ENCODE results near the gene MMP24OS. TPM values are rescaled to one million over a fixed set of nuclear protein-coding genes. Genes with fewer than 3 reads are reported as not detected.
"Not testable (repeated sequence)": the region's sequence is repeated elsewhere in the genome, so short reads cannot be mapped to it uniquely, and the experiment has no call there.

The MMP24OS gene
- total and polyA plus RNA-seq, 5 donors from 2014 or later, result 8.7 to 50.6 (median 9.6) TPM

DNA sequence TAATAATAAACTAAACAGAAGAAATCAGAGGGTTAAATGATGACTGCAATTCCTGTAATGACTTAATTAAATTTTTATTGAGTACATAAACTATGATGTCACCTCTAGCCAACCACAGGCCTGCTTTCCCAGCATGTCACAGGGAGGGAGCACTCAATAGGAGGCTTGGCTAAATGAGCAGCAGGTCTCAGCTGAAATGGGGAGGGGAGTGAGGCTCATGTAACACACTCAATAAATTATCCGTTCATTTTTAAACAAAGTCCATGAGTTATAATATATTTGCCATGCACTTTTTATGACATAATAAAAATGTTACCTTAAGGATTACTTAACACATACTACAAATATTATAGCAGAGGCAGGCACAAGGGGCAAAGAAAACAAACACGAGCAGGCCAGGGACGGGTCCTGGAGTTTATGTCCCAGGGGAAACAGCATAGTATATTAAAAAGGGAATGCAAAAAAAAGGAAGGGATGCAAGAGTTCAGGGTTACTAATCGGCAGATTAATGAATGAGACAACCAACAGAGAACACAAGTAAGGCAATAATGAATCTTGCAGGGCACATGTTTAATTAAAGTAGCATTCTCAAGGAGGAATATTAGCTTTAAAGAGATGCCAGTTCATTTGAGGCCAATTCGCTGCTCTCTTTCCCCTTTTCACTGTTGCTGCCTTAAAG lies 41.4 kb upstream of the MMP24OS start:
- Mint-ChIP-seq H3K9me3 (no peaks in the 10 kb centered on the region), H3K27ac (no peak overlapping the region), H3K4me3 (no peak overlapping the region), H3K4me1 (peaks cover 0 to 11% (median 8%) of the 10 kb centered on the region in 4 donors), H3K36me3 (peaks cover 2% of the 10 kb centered on the region), H3K27me3 (no peaks in the 10 kb centered on the region)
- no peaks in the 10 kb centered on the region for H3K27me3 ChIP-seq (ENCODE audit: control insufficient read depth, insufficient read depth, low read length)
- peaks cover 6% of the 10 kb centered on the region for H3K36me3 ChIP-seq (ENCODE audit: control insufficient read depth, insufficient read depth, low read length)
- no peaks in the 10 kb centered on the region for H3K9me3 ChIP-seq (ENCODE audit: control insufficient read depth in 2 of 2, low read length in 2 of 2)
- no peak overlapping the region for H3K4me3 ChIP-seq (ENCODE audit: low read depth, low read length)
- no peak for DNase-seq
- no peak for ATAC-seq (ENCODE audit: low read depth in 2 of 2)
- H3K27ac ChIP-seq (ENCODE audit: insufficient read depth, low read length, poor library complexity, severe bottlenecking), result no peak overlapping the region
- H3K4me1 ChIP-seq (ENCODE audit: control insufficient read depth, insufficient read depth, low read length, poor library complexity, severe bottlenecking), result no peaks in the 10 kb centered on the region

GRCh38 chr20:35318502-35319157 lies 40.7 kb upstream of the MMP24OS start:
- H3K4me3 Mint-ChIP-seq, result no peak overlapping the region
- Histone ChIP-seq H3K9me3 (ENCODE audit: control insufficient read depth in 2 of 2, low read length in 2 of 2) (no peaks in the 10 kb centered on the region), H3K36me3 (ENCODE audit: control insufficient read depth, insufficient read depth, low read length) (peaks cover 6% of the 10 kb centered on the region), H3K27me3 (ENCODE audit: control insufficient read depth, insufficient read depth, low read length) (no peaks in the 10 kb centered on the region), H3K4me3 (ENCODE audit: low read depth, low read length) (no peak overlapping the region), H3K4me1 (ENCODE audit: control insufficient read depth, insufficient read depth, low read length, poor library complexity, severe bottlenecking) (no peaks in the 10 kb centered on the region), H3K27ac (ENCODE audit: insufficient read depth, low read length, poor library complexity, severe bottlenecking) (no peak overlapping the region)
- peak in 1 of 3 donors; percentile 21 for DNase-seq
- H3K27ac Mint-ChIP-seq, result peak overlapping the region in 1 of 3 donors; percentile 22
- peaks cover 0 to 11% (median 8%) of the 10 kb centered on the region in 4 donors for H3K4me1 Mint-ChIP-seq
- ATAC-seq (ENCODE audit: low read depth in 2 of 2), result peak in 1 of 2 donors; percentile 58
- H3K27me3 Mint-ChIP-seq, result no peaks in the 10 kb centered on the region
- peaks cover 5% of the 10 kb centered on the region for H3K36me3 Mint-ChIP-seq
- H3K9me3 Mint-ChIP-seq, result no peaks in the 10 kb centered on the region

DNA sequence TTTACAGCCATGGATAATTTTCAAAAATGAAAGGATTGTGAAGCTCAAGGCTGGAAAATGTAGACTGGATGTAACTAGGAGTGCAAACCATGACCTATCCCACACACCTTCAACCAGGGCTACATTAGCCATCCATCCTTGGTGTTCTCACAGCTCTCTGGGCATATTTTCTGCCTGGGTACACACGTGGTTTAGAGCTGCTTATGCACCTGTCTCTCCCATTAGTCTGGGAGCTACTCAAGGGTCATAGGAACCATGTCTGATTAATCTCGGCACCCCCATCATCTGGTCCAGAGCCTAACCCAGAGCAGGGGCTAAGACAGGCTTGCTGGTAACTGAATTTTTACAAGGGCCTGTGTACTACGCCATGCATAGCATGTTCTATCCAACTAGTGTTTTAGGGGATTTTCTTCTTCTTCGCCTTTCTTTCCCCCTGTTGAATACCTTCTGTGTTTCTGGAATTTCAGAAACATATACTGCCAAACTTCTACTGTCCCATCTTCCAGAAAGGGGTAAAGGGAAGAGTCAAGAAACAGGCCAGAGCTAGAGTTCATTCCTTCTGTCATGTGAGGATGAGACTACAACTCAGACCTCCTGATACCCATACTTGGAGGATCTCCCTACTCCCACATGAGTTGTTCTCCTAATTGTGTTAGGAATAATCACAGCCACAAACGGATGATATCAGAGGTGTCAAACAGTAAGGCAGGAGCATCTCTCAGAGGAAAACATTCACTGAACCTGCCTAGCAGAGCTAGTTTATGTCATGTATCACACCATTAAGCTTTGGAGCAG lies 39.7 kb upstream of the MMP24OS start:
- H3K27ac Mint-ChIP-seq, result no peak overlapping the region
- peaks cover 3 to 13% (median 10%) of the 10 kb centered on the region in 4 donors for H3K4me1 Mint-ChIP-seq
- no peak overlapping the region for H3K4me3 Mint-ChIP-seq
- Histone ChIP-seq H3K36me3 (ENCODE audit: control insufficient read depth, insufficient read depth, low read length) (peaks cover 6% of the 10 kb centered on the region), H3K9me3 (ENCODE audit: control insufficient read depth in 2 of 2, low read length in 2 of 2) (no peaks in the 10 kb centered on the region), H3K4me1 (ENCODE audit: control insufficient read depth, insufficient read depth, low read length, poor library complexity, severe bottlenecking) (no peaks in the 10 kb centered on the region), H3K27me3 (ENCODE audit: control insufficient read depth, insufficient read depth, low read length) (no peaks in the 10 kb centered on the region), H3K4me3 (ENCODE audit: low read depth, low read length) (no peak overlapping the region), H3K27ac (ENCODE audit: insufficient read depth, low read length, poor library complexity, severe bottlenecking) (no peak overlapping the region)
- H3K36me3 Mint-ChIP-seq, result peaks cover 5% of the 10 kb centered on the region
- no peaks in the 10 kb centered on the region for H3K27me3 Mint-ChIP-seq
- no peak for DNase-seq
- no peak for ATAC-seq (ENCODE audit: low read depth in 2 of 2)
- H3K9me3 Mint-ChIP-seq, result no peaks in the 10 kb centered on the region

DNA sequence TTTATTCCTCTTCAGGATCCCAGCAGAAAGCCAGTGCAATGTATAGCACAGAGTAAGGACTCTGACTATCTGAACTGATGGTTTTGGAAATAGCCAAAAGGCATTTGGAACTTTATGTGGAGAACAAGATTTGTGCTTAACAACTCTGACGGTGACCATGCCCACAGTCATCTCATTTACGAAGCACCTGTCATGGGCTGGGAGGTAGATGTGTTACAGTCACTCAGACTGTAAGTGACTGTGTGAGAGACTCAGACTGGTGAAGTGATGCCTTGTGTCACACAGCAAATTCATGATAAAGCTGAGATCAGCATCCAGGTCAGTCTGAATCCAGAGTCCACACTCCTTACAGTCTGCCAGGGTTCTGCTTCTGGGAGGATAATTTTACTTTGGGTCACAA lies 38.2 kb upstream of the MMP24OS start:
- ATAC-seq (ENCODE audit: low read depth in 2 of 2), result no peak
- Histone ChIP-seq H3K4me1 (ENCODE audit: control insufficient read depth, insufficient read depth, low read length, poor library complexity, severe bottlenecking) (no peaks in the 10 kb centered on the region), H3K27ac (ENCODE audit: insufficient read depth, low read length, poor library complexity, severe bottlenecking) (no peak overlapping the region), H3K9me3 (ENCODE audit: control insufficient read depth in 2 of 2, low read length in 2 of 2) (no peaks in the 10 kb centered on the region), H3K4me3 (ENCODE audit: low read depth, low read length) (no peak overlapping the region), H3K36me3 (ENCODE audit: control insufficient read depth, insufficient read depth, low read length) (peaks cover 6% of the 10 kb centered on the region), H3K27me3 (ENCODE audit: control insufficient read depth, insufficient read depth, low read length) (no peaks in the 10 kb centered on the region)
- no peak overlapping the region for H3K4me3 Mint-ChIP-seq
- peak overlapping the region in 2 of 3 donors; percentile 57 to 63 for H3K27ac Mint-ChIP-seq
- DNase-seq, result no peak
- H3K27me3 Mint-ChIP-seq, result no peaks in the 10 kb centered on the region
- H3K4me1 Mint-ChIP-seq, result peaks cover 5 to 20% (median 17%) of the 10 kb centered on the region in 4 donors
- no peaks in the 10 kb centered on the region for H3K9me3 Mint-ChIP-seq
- peaks cover 5% of the 10 kb centered on the region for H3K36me3 Mint-ChIP-seq

- not testable (repeated sequence) for H3K36me3 ChIP-seq (ENCODE audit: control insufficient read depth, insufficient read depth, low read length); H3K27me3 ChIP-seq (ENCODE audit: control insufficient read depth, insufficient read depth, low read length); H3K27ac ChIP-seq (ENCODE audit: insufficient read depth, low read length, poor library complexity, severe bottlenecking); ATAC-seq (ENCODE audit: low read depth in 2 of 2); H3K36me3 Mint-ChIP-seq; H3K4me3 Mint-ChIP-seq; H3K4me3 ChIP-seq (ENCODE audit: low read depth, low read length); H3K9me3 Mint-ChIP-seq; H3K4me1 ChIP-seq (ENCODE audit: control insufficient read depth, insufficient read depth, low read length, poor library complexity, severe bottlenecking); H3K27me3 Mint-ChIP-seq; H3K9me3 ChIP-seq (ENCODE audit: control insufficient read depth in 2 of 2, low read length in 2 of 2); DNase-seq
- peak overlapping the region in 2 of 3 donors; percentile 57 to 63 for H3K27ac Mint-ChIP-seq
- H3K4me1 Mint-ChIP-seq, result peaks cover 5 to 20% (median 18%) of the 10 kb centered on the region in 4 donors
These were observed 37.7 kb upstream of the MMP24OS start for GRCh38 chr20:35315632-35316020.

DNA sequence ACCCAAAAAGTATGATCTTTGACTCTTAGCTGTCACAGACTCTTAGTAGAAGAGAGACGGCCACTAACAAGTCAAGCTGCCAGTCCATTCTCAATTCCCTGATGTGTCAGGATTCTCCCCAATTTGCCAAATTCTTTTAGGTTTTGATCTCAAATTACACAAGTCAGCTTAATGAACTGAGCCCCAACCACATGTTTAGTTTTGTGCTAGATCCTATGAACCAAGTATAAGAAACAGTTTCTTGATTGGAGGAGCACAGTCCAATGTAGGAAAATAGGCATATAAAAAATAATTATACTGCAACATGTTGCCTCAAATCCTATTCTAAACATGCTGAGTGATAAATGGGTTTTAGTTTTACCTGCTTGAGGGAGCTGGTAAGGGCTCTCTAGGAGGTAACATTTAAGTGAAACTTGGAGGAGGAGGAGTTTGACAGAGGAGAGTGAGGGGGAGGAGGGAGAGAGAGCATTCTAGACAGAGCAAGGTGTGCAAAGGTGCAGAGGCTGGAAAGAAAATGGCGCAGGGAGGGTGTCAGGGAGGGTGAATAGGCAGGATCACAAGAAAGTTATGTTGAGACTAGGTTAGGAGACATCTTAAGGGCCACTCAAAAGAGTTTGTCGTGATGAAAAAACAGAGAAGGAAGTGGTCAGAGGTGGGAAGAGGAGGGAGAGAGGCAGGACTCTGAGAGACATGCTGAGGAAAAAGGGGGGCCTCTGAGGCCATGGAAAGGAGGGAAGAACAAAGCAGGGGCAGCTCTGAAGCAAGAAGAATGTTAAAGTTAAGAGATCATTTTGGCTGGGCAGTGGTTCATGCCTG lies 37.1 kb upstream of the MMP24OS start:
- ATAC-seq (ENCODE audit: low read depth in 2 of 2), result no peak

GRCh38 chr20:35312318-35312717 lies 34.4 kb upstream of the MMP24OS start:
- no peaks in the 10 kb centered on the region for H3K27me3 Mint-ChIP-seq
- no peaks in the 10 kb centered on the region for H3K4me1 ChIP-seq (ENCODE audit: control insufficient read depth, insufficient read depth, low read length, poor library complexity, severe bottlenecking)
- H3K9me3 Mint-ChIP-seq, result no peaks in the 10 kb centered on the region
- no peak overlapping the region for H3K27ac ChIP-seq (ENCODE audit: insufficient read depth, low read length, poor library complexity, severe bottlenecking)
- H3K27ac Mint-ChIP-seq, result peak overlapping the region in 2 of 3 donors; percentile 28 to 50
- H3K36me3 ChIP-seq (ENCODE audit: control insufficient read depth, insufficient read depth, low read length), result peaks cover 2% of the 10 kb centered on the region
- peaks cover 9% of the 10 kb centered on the region for H3K36me3 Mint-ChIP-seq
- no peak overlapping the region for H3K4me3 Mint-ChIP-seq
- ATAC-seq (ENCODE audit: low read depth in 2 of 2) (no peak), DNase-seq (no peak)
- no peaks in the 10 kb centered on the region for H3K9me3 ChIP-seq (ENCODE audit: control insufficient read depth in 2 of 2, low read length in 2 of 2)
- no peak overlapping the region for H3K4me3 ChIP-seq (ENCODE audit: low read depth, low read length)
- peaks cover 5 to 20% (median 13%) of the 10 kb centered on the region in 4 donors for H3K4me1 Mint-ChIP-seq
- H3K27me3 ChIP-seq (ENCODE audit: control insufficient read depth, insufficient read depth, low read length), result no peaks in the 10 kb centered on the region

More for the DNA sequence above, 37.1 kb upstream of the MMP24OS start:
- no peak overlapping the region for H3K27ac ChIP-seq (ENCODE audit: insufficient read depth, low read length, poor library complexity, severe bottlenecking)
- DNase-seq, result no peak
- Mint-ChIP-seq H3K4me1 (peaks cover 5 to 20% (median 18%) of the 10 kb centered on the region in 4 donors), H3K4me3 (no peak overlapping the region), H3K9me3 (no peaks in the 10 kb centered on the region), H3K27me3 (no peaks in the 10 kb centered on the region), H3K27ac (peak overlapping the region in 2 of 3 donors; percentile 14 to 43), H3K36me3 (peaks cover 7% of the 10 kb centered on the region)
- H3K9me3 ChIP-seq (ENCODE audit: control insufficient read depth in 2 of 2, low read length in 2 of 2), result no peaks in the 10 kb centered on the region
- peaks cover 2% of the 10 kb centered on the region for H3K36me3 ChIP-seq (ENCODE audit: control insufficient read depth, insufficient read depth, low read length)
- no peaks in the 10 kb centered on the region for H3K4me1 ChIP-seq (ENCODE audit: control insufficient read depth, insufficient read depth, low read length, poor library complexity, severe bottlenecking)
- no peak overlapping the region for H3K4me3 ChIP-seq (ENCODE audit: low read depth, low read length)
- no peaks in the 10 kb centered on the region for H3K27me3 ChIP-seq (ENCODE audit: control insufficient read depth, insufficient read depth, low read length)
